Measurements from ENCODE around the gene SEC24D.

- TF ChIP-seq CTCF (IDR thresholded peaks at IDR 0.05; ENCODE audit: low read depth, low read length) (no peak), POLR2A (IDR thresholded peaks at IDR 0.05; ENCODE audit: extremely low read depth, insufficient read length) (no peak), MAX (IDR thresholded peaks at IDR 0.05; ENCODE audit: low read depth, low read length) (no peak)
These were observed 2.6 kb downstream of the SEC24D start for GRCh38 chr4:118833192-118833820.
